HepG2 (cell line): Measurements from ENCODE around the gene MEX3A. TPM values are rescaled to one million over a fixed set of nuclear protein-coding genes. Genes with fewer than 3 reads are reported as not detected.
A peak's percentile ranks its signal among the peaks of the same experiment; 100 is the strongest.

Source experiments
- CEBPG ChIP-seq: IDR thresholded peaks from 2 replicates; pipeline ENCODE4 v1.6.1; 2016
- GPN1 ChIP-seq: sonication (generic); formaldehyde crosslinking; IDR thresholded peaks from 2 replicates; pipeline ENCODE4 v1.5.1; 2020; ENCODE audit warnings: missing genetic modification reagents, borderline replicate concordance
- KDM5B ChIP-seq: sonication (generic); formaldehyde crosslinking; IDR thresholded peaks from 2 replicates; pipeline ENCODE4 v1.4.0; 2020; ENCODE audit warnings: missing genetic modification reagents, mild to moderate bottlenecking, borderline replicate concordance
- MATR3 ChIP-seq: sonication (generic); formaldehyde crosslinking; IDR thresholded peaks from 2 replicates; pipeline ENCODE4 v1.4.0; 2020; ENCODE audit warnings: missing genetic modification reagents
- MBNL3 ChIP-seq: fragments of 250-450 bp; sonication (Bioruptor Pico); conservative IDR thresholded peaks from 2 replicates; pipeline ENCODE4 v1.8.0; 2022; ENCODE audit warnings: mild to moderate bottlenecking, inconsistent platforms
- MIER2 ChIP-seq: IDR thresholded peaks from 2 replicates; pipeline ENCODE4 v1.6.1; 2016; ENCODE audit warnings: missing biosample characterization, missing genetic modification reagents
- PAF1 ChIP-seq: IDR thresholded peaks from 2 replicates; pipeline ENCODE4 v1.6.1; 2016; ENCODE audit warnings: missing genetic modification reagents, missing compliant biosample characterization
- PHB2 ChIP-seq: fragments of 450-650 bp; IDR thresholded peaks from 2 replicates; pipeline ENCODE4 v1.6.1; 2018; ENCODE audit not compliant: partially characterized antibody
- PTBP1 ChIP-seq: fragments of 200-400 bp; formaldehyde crosslinking; IDR thresholded peaks from 2 replicates; pipeline ENCODE4 v1.6.1; 2018; ENCODE audit warnings: low read length, low read depth; ENCODE audit not compliant: poor library complexity, severe bottlenecking
- RFXAP ChIP-seq: sonication (generic); formaldehyde crosslinking; IDR thresholded peaks from 2 replicates; pipeline ENCODE4 v1.4.0; 2020; ENCODE audit warnings: missing genetic modification reagents, borderline replicate concordance
- TBP ChIP-seq: sonication (generic); formaldehyde crosslinking; IDR thresholded peaks from 2 replicates; pipeline ENCODE4 v1.5.0; 2020; ENCODE audit warnings: missing genetic modification reagents
- TCF12 ChIP-seq, 2 experiments: fragments of 450-650 bp in 1 of 2; sonication (generic) in 1 of 2; formaldehyde crosslinking in 1 of 2; IDR thresholded peaks; 2 replicates each; pipeline versions ENCODE4 v1.6.1 to v1.8.0; 2017 to 2022; ENCODE audit warnings: antibody characterized with exemption in 1 of 2, mild to moderate bottlenecking in 1 of 2, missing genetic modification reagents in 1 of 2, moderate library complexity in 1 of 2
- XRCC5 ChIP-seq: fragments of 200-400 bp; formaldehyde crosslinking; optimal IDR thresholded peaks from 2 replicates; pipeline ENCODE3; 2017; ENCODE audit warnings: mild to moderate bottlenecking, low read length
- ZFP82 ChIP-seq: sonication (generic); formaldehyde crosslinking; IDR thresholded peaks from 2 replicates; pipeline ENCODE4 v1.5.1; 2020; ENCODE audit warnings: mild to moderate bottlenecking, missing genetic modification reagents, borderline replicate concordance
- ZMYM3 ChIP-seq: sonication (generic); formaldehyde crosslinking; IDR thresholded peaks from 2 replicates; pipeline ENCODE4 v1.5.1; 2020; ENCODE audit warnings: mild to moderate bottlenecking, missing genetic modification reagents
- ZNF382 ChIP-seq: sonication (generic); formaldehyde crosslinking; IDR thresholded peaks from 2 replicates; pipeline ENCODE4 v1.5.0; 2020; ENCODE audit warnings: missing genetic modification reagents, mild to moderate bottlenecking, borderline replicate concordance
- ZNF451 ChIP-seq: sonication (generic); formaldehyde crosslinking; IDR thresholded peaks from 2 replicates; pipeline ENCODE4 v1.5.0; 2020; ENCODE audit warnings: mild to moderate bottlenecking, missing genetic modification reagents
- ZNF607 ChIP-seq: sonication (generic); formaldehyde crosslinking; IDR thresholded peaks from 2 replicates; pipeline ENCODE4 v1.5.1; 2020; ENCODE audit warnings: missing genetic modification reagents, mild to moderate bottlenecking, borderline replicate concordance
- ZNF713 ChIP-seq: sonication (generic); formaldehyde crosslinking; IDR thresholded peaks from 2 replicates; pipeline ENCODE4 v1.4.0; 2020; ENCODE audit warnings: mild to moderate bottlenecking, missing genetic modification reagents
- ZNF737 ChIP-seq: sonication (generic); formaldehyde crosslinking; IDR thresholded peaks from 2 replicates; pipeline ENCODE4 v1.5.0; 2020; ENCODE audit warnings: missing genetic modification reagents, mild to moderate bottlenecking, borderline replicate concordance
- ZNF746 ChIP-seq: sonication (generic); formaldehyde crosslinking; IDR thresholded peaks from 2 replicates; pipeline ENCODE4 v1.8.0; 2022; ENCODE audit warnings: mild to moderate bottlenecking, missing genetic modification reagents
- ZNF879 ChIP-seq: sonication (generic); formaldehyde crosslinking; IDR thresholded peaks from 2 replicates; pipeline ENCODE4 v1.8.1; 2023; ENCODE audit warnings: missing genetic modification reagents
- ZSCAN12 ChIP-seq: sonication (generic); formaldehyde crosslinking; IDR thresholded peaks from 2 replicates; pipeline ENCODE4 v1.9.0; 2021; ENCODE audit warnings: mild to moderate bottlenecking, missing genetic modification reagents
- ZSCAN31 ChIP-seq: sonication (generic); formaldehyde crosslinking; IDR thresholded peaks from 2 replicates; pipeline ENCODE4 v1.5.0; 2020; ENCODE audit warnings: low read depth, mild to moderate bottlenecking, missing genetic modification reagents
- polyA plus RNA-seq, 8 experiments: library from polyadenylated mRNA; depleted of rRNA in 3 of 8; stranded (reverse) in 7 of 8; unstranded in 1 of 8; fragments of >200 nt; fragmentation: Illumina TruSeq in 4 of 8; extraction: Trizol in 4 of 8; gene quantifications; 2 replicates each; pipeline versions ENCODE4 v1.2.1 to v1.2.3, GENCODE V29; 2011 to 2016; ENCODE audit warnings: low read depth in 4 of 8, missing spikeins in 1 of 8, mixed read lengths in 1 of 8; ENCODE audit not compliant: insufficient read depth in 1 of 8
- total RNA-seq, 5 experiments: library from RNA; depleted of rRNA; stranded (reverse); fragments of >200 nt; fragmentation: Illumina TruSeq; extraction: Trizol; gene quantifications; 2 replicates each; pipeline ENCODE4 v1.2.3, GENCODE V29; 2016; ENCODE audit warnings: low read depth in 1 of 5
- TF ChIP-seq, protein P1 (sequence below): sonication (generic); formaldehyde crosslinking; IDR thresholded peaks from 2 replicates; pipeline ENCODE4 v1.5.0; 2020; ENCODE audit warnings: mild to moderate bottlenecking, missing genetic modification reagents
- TF ChIP-seq, protein P2 (sequence below): sonication (generic); formaldehyde crosslinking; IDR thresholded peaks from 2 replicates; pipeline ENCODE4 v1.8.0; 2022; ENCODE audit warnings: mild to moderate bottlenecking, missing genetic modification reagents, moderate library complexity
- TF ChIP-seq, protein P3 (sequence below): sonication (generic); formaldehyde crosslinking; IDR thresholded peaks from 2 replicates; pipeline ENCODE4 v1.8.1; 2023; ENCODE audit warnings: missing genetic modification reagents, mild to moderate bottlenecking, borderline replicate concordance
- TF ChIP-seq, protein P4 (sequence below): sonication (generic); formaldehyde crosslinking; IDR thresholded peaks from 2 replicates; pipeline ENCODE4 v1.5.0; 2020; ENCODE audit warnings: missing genetic modification reagents, mild to moderate bottlenecking, borderline replicate concordance

The MEX3A gene
- total and polyA plus RNA-seq, 2 of the 13 experiments (the other 11 are each of a cell fraction or from before 2014, with no cell fraction given): 7.6 to 9.1 TPM

DNA sequence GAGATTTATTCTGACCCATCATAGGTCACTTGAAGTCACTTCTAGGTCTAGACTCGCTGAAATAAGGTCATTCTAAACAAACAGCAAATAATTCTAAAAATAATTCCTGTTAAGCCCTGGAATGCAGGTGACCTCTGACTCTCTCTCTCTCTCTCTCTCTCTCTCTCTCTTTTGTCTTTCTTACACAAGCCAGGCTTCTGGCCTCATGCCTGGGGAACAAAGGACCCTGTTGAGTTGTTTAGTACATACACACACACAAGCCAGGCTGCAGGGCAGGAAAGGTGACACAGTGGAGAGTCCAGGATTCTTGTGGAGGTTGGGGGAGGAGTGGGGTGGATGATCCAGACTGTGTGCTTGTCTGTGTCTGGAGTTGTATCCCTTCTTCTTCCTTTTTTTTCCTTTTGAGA, 4.0 kb upstream of the MEX3A start (continued):
- TF ChIP-seq, protein P1, sequence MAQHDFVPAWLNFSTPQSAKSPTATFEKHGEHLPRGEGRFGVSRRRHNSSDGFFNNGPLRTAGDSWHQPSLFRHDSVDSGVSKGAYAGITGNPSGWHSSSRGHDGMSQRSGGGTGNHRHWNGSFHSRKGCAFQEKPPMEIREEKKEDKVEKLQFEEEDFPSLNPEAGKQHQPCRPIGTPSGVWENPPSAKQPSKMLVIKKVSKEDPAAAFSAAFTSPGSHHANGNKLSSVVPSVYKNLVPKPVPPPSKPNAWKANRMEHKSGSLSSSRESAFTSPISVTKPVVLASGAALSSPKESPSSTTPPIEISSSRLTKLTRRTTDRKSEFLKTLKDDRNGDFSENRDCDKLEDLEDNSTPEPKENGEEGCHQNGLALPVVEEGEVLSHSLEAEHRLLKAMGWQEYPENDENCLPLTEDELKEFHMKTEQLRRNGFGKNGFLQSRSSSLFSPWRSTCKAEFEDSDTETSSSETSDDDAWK: no peak
- TF ChIP-seq MBNL3 (CRISPR knock-in tag) (no peak), RFXAP (CRISPR knock-in tag) (peak; percentile 34; the same call in 1 of the 2 replicates), ZNF737 (CRISPR knock-in tag) (no peak), CEBPG (peak; percentile 79), ZNF451 (CRISPR knock-in tag) (no peak), MATR3 (CRISPR knock-in tag) (no peak), ZMYM3 (CRISPR knock-in tag) (peak; percentile 76), ZNF746 (CRISPR knock-in tag) (peak; percentile 86; the same call in 1 of the 2 replicates), PTBP1 (no peak), MIER2 (CRISPR knock-in tag) (no peak), ZFP82 (CRISPR knock-in tag) (no peak), ZNF607 (CRISPR knock-in tag) (0 out of 2 replicates have a peak, but pooled peaks have one; percentile 62), ZNF879 (CRISPR knock-in tag) (no peak), TBP (CRISPR knock-in tag) (no peak), GPN1 (CRISPR knock-in tag) (no peak), ZSCAN31 (CRISPR knock-in tag) (no peak; the same call in none of the 2 replicates), ZSCAN12 (CRISPR knock-in tag) (no peak), KDM5B (no peak), ZNF382 (CRISPR knock-in tag) (no peak), XRCC5 (peak; percentile 66), ZNF713 (CRISPR knock-in tag) (no peak), PAF1 (CRISPR knock-in tag) (no peak), TCF12 (IDR thresholded peaks at IDR 0.05) (no peak), TCF12 (CRISPR knock-in tag; IDR thresholded peaks at IDR 0.05) (no peak), PHB2 (no peak)
- TF ChIP-seq, protein P2, sequence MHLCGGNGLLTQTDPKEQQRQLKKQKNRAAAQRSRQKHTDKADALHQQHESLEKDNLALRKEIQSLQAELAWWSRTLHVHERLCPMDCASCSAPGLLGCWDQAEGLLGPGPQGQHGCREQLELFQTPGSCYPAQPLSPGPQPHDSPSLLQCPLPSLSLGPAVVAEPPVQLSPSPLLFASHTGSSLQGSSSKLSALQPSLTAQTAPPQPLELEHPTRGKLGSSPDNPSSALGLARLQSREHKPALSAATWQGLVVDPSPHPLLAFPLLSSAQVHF (CRISPR knock-in tag): no peak
- TF ChIP-seq, protein P3, sequence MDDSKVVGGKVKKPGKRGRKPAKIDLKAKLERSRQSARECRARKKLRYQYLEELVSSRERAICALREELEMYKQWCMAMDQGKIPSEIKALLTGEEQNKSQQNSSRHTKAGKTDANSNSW (CRISPR knock-in tag): no peak
- TF ChIP-seq, protein P4, sequence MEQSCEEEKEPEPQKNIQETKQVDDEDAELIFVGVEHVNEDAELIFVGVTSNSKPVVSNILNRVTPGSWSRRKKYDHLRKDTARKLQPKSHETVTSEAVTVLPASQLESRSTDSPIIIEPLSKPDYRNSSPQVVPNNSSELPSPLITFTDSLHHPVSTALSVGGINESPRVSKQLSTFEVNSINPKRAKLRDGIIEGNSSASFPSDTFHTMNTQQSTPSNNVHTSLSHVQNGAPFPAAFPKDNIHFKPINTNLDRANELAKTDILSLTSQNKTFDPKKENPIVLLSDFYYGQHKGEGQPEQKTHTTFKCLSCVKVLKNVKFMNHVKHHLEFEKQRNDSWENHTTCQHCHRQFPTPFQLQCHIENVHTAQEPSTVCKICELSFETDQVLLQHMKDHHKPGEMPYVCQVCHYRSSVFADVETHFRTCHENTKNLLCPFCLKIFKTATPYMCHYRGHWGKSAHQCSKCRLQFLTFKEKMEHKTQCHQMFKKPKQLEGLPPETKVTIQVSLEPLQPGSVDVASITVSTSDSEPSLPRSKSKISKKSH: no peak
